Measurements from ENCODE around the gene GIMAP1. TPM values are rescaled to one million over a fixed set of nuclear protein-coding genes. Genes with fewer than 3 reads are reported as not detected.

The GIMAP1 gene
- total RNA-seq, 2 donors from 2014 or later, result 0.99 to 3.9 TPM

DNA sequence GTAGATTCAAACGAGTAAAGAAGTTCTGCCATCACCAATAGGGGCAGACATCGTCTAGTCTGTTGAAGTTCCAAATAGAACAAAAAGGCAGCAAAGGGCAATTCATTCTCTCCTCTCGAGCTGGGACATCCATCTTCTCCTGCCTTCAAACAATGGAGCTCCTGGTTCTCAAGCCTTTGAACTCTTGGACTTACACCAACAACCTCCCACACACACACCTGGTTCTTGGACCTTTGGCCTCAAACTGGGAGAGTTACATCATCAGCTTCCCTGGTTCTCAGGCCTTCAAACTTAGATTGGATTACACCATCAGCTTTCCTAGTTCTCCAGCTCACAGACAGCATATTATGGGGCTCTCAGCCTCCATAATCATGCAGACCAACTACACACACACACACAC is 11.0 kb downstream of the GIMAP1 start:
- H3K27ac ChIP-seq, result peak overlapping the region in 3 of 4 donors; percentile 29 to 63 (median 51)
- no peak for TF ChIP-seq POLR2A (IDR thresholded peaks at IDR 0.05)
- TF ChIP-seq, protein P1, sequence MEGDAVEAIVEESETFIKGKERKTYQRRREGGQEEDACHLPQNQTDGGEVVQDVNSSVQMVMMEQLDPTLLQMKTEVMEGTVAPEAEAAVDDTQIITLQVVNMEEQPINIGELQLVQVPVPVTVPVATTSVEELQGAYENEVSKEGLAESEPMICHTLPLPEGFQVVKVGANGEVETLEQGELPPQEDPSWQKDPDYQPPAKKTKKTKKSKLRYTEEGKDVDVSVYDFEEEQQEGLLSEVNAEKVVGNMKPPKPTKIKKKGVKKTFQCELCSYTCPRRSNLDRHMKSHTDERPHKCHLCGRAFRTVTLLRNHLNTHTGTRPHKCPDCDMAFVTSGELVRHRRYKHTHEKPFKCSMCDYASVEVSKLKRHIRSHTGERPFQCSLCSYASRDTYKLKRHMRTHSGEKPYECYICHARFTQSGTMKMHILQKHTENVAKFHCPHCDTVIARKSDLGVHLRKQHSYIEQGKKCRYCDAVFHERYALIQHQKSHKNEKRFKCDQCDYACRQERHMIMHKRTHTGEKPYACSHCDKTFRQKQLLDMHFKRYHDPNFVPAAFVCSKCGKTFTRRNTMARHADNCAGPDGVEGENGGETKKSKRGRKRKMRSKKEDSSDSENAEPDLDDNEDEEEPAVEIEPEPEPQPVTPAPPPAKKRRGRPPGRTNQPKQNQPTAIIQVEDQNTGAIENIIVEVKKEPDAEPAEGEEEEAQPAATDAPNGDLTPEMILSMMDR (IDR thresholded peaks at IDR 0.05), result no peak
- DNase-seq (peak; percentile 51 to 85 (median 66)), ATAC-seq (peak; percentile 98)
- intact Hi-C loops (cut with DNase I), result no loop called here
- no peak overlapping the region for H3K4me3 ChIP-seq
- peaks cover 5% of the 10 kb centered on the region for H3K4me1 ChIP-seq
- no peaks in the 10 kb centered on the region for H3K27me3 ChIP-seq
- no peaks in the 10 kb centered on the region for H3K9me3 ChIP-seq
- H3K36me3 ChIP-seq (replicated peaks in 1 of 2; ENCODE audit: insufficient read depth in 1 of 2, low read depth in 2 of 2), result no peaks in the 10 kb centered on the region
- WGBS, 2 donors, result 31 to 34% methylated on average over 3 of the region's 3 CpGs

DNA sequence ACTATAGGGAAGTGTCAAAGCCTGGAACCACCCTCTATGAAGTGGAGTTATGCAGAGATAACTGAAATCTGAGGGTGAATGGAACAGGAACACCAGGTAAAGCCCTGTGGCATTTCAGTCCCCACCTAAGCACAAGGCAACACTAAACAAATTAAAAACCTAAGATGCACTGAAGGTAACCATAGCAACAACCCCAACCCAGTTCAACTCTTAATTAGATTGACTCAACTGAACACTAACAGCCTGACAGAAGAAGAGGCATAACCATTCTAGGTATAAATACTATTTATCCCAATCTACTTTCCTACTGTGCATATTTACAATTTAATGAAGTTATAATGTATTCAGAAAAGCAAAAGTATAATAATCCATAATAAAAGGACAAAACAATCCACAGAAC is 11.6 kb downstream of the GIMAP1 start:
- DNase-seq (no peak), ATAC-seq (no peak)
- TF ChIP-seq POLR2A (IDR thresholded peaks at IDR 0.05), result no peak
- TF ChIP-seq, protein P1 (IDR thresholded peaks at IDR 0.05), result no peak
- Histone ChIP-seq H3K27ac (peak overlapping the region in 3 of 4 donors; percentile 29 to 63 (median 51)), H3K27me3 (no peaks in the 10 kb centered on the region), H3K4me3 (no peak overlapping the region), H3K4me1 (peaks cover 5% of the 10 kb centered on the region), H3K36me3 (replicated peaks in 1 of 2; ENCODE audit: insufficient read depth in 1 of 2, low read depth in 2 of 2) (no peaks in the 10 kb centered on the region), H3K9me3 (no peaks in the 10 kb centered on the region)
- intact Hi-C loops (cut with DNase I), result no loop called here

DNA sequence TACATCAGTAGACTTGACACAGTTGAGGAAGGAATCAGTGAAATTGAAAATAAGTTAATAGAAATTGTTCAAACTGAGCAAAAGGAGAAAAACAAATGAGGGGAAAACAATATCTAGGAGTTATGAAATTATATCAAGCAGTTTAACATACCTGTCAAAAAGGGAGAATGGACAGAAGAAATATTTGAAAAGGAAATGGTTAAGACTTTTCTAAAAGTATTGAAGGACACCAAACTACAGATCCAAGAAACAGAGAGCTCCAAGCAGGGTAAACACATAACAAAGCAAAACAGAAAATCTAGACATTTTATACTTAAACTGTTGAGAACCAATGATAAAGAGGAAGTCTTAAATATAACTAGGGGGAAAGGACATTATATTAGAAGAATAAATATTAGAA is 12.2 kb downstream of the GIMAP1 start:
- no peak for ATAC-seq
- intact Hi-C loops (cut with DNase I), result no loop called here

DNA sequence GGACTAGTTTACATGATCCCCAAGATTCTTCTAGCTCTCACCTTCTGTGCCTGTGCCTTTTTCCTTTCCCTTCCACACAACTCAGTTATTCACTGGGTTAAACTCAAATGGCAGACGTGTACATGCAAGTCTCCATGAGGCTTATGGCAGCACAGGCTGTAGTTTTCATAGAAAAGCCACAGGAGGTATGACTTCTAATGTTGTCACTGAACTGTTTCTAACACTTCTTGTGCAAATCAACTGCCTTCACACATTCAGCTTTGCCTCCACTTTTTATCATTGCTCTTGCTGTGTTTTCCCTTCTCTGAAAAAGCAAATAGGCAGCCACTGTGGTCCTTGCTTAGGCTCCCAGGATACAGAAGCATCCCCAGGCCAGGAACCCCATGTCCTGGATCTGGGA is 15.5 kb downstream of the GIMAP1 start:
- Histone ChIP-seq H3K27ac (no peak overlapping the region), H3K36me3 (replicated peaks in 1 of 2; ENCODE audit: insufficient read depth in 1 of 2, low read depth in 2 of 2) (no peaks in the 10 kb centered on the region), H3K4me1 (peaks cover 5% of the 10 kb centered on the region), H3K4me3 (no peak overlapping the region), H3K27me3 (no peaks in the 10 kb centered on the region), H3K9me3 (no peaks in the 10 kb centered on the region)
- DNase-seq, result no peak
- ATAC-seq, result no peak
- intact Hi-C loops (cut with DNase I), result no loop called here
- 45 to 54% methylated on average over 1 of the region's 1 CpG for WGBS, 2 donors
- TF ChIP-seq, protein P1 (IDR thresholded peaks at IDR 0.05), result no peak
- TF ChIP-seq POLR2A (IDR thresholded peaks at IDR 0.05), result no peak

More for the DNA sequence above, 12.2 kb downstream of the GIMAP1 start:
- DNase-seq, result no peak
- TF ChIP-seq POLR2A (IDR thresholded peaks at IDR 0.05), result no peak
- TF ChIP-seq, protein P1 (IDR thresholded peaks at IDR 0.05), result no peak
- H3K4me1 ChIP-seq, result peaks cover 5% of the 10 kb centered on the region
- no peak overlapping the region for H3K4me3 ChIP-seq
- H3K9me3 ChIP-seq, result no peaks in the 10 kb centered on the region
- H3K27me3 ChIP-seq, result no peaks in the 10 kb centered on the region
- no peak overlapping the region for H3K27ac ChIP-seq
- no peaks in the 10 kb centered on the region for H3K36me3 ChIP-seq (replicated peaks in 1 of 2; ENCODE audit: insufficient read depth in 1 of 2, low read depth in 2 of 2)

DNA sequence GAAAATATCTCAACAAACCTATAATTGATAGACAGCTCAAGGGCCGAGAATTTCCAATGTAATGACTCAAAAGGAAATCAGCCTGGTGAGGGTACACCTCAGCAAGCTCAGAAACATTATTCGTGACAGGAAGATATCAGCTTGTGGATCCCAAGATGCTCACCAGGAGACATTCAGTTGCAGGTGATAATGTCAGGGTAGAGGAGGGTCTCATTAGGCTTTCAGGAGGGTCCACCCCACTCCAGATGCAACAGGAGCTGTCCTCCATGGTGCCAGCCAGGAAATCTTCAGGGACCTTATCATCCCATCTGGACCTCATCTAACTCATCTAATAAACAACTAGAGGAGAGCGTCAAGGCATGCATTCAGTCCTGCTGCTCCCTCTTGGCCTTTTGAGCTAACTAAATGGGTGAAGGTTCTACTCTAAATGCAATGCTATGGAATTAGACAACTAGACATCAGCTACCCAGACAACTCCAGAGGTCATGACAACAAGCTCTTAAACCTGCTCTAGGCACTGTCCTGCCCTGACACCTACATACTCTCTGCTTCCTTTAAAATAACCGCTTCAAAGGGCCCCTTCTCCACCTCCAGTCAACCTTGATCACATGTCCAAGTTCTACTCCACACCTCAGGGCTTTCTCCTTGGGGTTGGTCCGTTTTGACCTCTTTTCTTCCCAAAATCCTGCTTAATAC is 16.5 kb downstream of the GIMAP1 start:
- Histone ChIP-seq H3K4me3 (no peak overlapping the region), H3K27me3 (no peaks in the 10 kb centered on the region), H3K4me1 (peaks cover under 1% of the 10 kb centered on the region), H3K27ac (no peak overlapping the region), H3K9me3 (no peaks in the 10 kb centered on the region), H3K36me3 (replicated peaks in 1 of 2; ENCODE audit: insufficient read depth in 1 of 2, low read depth in 2 of 2) (no peaks in the 10 kb centered on the region)
- ATAC-seq, result no peak
- WGBS, 2 donors, result 72 to 75% methylated on average over 5 of the region's 5 CpGs
- intact Hi-C loops (cut with DNase I), result no loop called here
- DNase-seq, result no peak
- TF ChIP-seq POLR2A (IDR thresholded peaks at IDR 0.05), result no peak
- TF ChIP-seq, protein P1 (IDR thresholded peaks at IDR 0.05), result no peak

Data from body of pancreas (tissue), 4 donors.